Sigmoid colon (tissue), 4 donors: Measurements from ENCODE around the gene CADM2.

Source experiments
- CTCF ChIP-seq, 4 experiments: fragments of 450-650 bp in 3 of 4; fragments of 200-600 bp in 1 of 4; IDR thresholded peaks; one replicate each; pipeline ENCODE4 v1.5.1; 2016 to 2019; ENCODE audit warnings: antibody characterized with exemption in 4 of 4, mild to moderate bottlenecking in 3 of 4, moderate library complexity in 2 of 4
- EP300 ChIP-seq, 4 donors: sonication (generic); formaldehyde crosslinking; IDR thresholded peaks; one replicate each; pipeline ENCODE4 v1.6.1; 2017; ENCODE audit warnings: antibody characterized with exemption in 4 of 4

GRCh38 chr3:84968701-84969235 is 10.0 kb downstream of the CADM2 start:
- TF ChIP-seq CTCF (IDR thresholded peaks at IDR 0.05) (no peak), EP300 (IDR thresholded peaks at IDR 0.05) (no peak)
